ENCODE data around the gene GLYATL2.

Gene GLYATL2

DNA sequence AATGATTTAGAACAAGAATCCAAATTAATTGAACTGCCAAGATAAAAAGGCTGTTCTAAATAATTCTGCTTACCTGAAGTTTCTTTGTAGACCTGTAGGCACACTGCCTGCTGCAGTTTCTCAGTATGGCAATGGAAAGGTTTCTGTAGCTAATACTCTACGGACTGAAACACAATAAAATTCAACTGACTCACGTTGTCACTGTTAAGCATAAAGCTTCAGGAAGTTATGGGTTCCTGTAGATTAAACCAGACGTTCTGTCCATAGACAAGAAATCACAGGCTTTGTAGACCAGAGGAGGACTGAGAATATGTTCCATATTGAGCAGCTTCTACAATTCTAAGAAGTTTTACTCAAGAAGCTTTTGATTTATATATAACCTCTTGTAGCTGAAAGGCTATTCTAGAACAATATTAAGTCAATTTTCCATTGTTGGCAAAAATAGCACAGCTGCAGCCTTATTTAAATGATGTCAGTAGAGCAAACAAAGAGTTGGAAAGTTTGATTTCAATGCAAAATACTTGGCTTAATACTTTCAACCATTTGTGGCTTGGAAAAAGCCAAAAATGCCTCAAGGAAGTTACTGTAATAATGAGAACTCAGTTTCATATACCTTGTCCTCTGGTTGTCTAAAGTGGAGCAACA lies at the start of gene GLYATL2:
Gene GLYATL2, minus strand, starts transcription at position 344 of the 645 bp plus-strand sequence. CDS start 5,092 bp downstream, outside the sequence.
- DNase-seq = no peak
- no peak within 1 kb of the TSS for H3K9ac ChIP-seq (ENCODE audit: low read length)

GRCh38 chr11:58893899-58894298 lies 49.4 kb upstream of the GLYATL2 start:
- Histone ChIP-seq H3K79me2 (ENCODE audit: low read length) (no peaks in the 10 kb centered on the region), H3K4me3 (ENCODE audit: low read length) (no peak overlapping the region), H3K27ac (ENCODE audit: low read length) (no peak overlapping the region), H3F3A (ENCODE audit: insufficient read depth, low read length) (no peaks in the 10 kb centered on the region), H3K4me1 (ENCODE audit: low read length) (no peaks in the 10 kb centered on the region), H3K36me3 (replicated peaks; ENCODE audit: insufficient read depth, low read length) (no peaks in the 10 kb centered on the region), H3K4me2 (ENCODE audit: low read depth, low read length) (no peak overlapping the region), H3K9ac (ENCODE audit: low read length) (no peak overlapping the region), H3K9me2 (replicated peaks; ENCODE audit: insufficient read depth, low read length) (no peaks in the 10 kb centered on the region), H4K20me1 (ENCODE audit: insufficient read depth, low read length) (no peaks in the 10 kb centered on the region), H3K9me3 (replicated peaks; ENCODE audit: insufficient read depth, low read length) (no peaks in the 10 kb centered on the region), H3K27me3 (replicated peaks; ENCODE audit: insufficient read depth, low read length) (no peaks in the 10 kb centered on the region), H2AFZ (ENCODE audit: low read length) (no peak overlapping the region)
- TF ChIP-seq EZH2 (optimal IDR thresholded peaks at IDR 0.05; ENCODE audit: low read depth, low read length) (no peak), EZH2phosphoT487 (IDR thresholded peaks at IDR 0.05; ENCODE audit: low read length) (no peak)
- TF ChIP-seq, protein P1, sequence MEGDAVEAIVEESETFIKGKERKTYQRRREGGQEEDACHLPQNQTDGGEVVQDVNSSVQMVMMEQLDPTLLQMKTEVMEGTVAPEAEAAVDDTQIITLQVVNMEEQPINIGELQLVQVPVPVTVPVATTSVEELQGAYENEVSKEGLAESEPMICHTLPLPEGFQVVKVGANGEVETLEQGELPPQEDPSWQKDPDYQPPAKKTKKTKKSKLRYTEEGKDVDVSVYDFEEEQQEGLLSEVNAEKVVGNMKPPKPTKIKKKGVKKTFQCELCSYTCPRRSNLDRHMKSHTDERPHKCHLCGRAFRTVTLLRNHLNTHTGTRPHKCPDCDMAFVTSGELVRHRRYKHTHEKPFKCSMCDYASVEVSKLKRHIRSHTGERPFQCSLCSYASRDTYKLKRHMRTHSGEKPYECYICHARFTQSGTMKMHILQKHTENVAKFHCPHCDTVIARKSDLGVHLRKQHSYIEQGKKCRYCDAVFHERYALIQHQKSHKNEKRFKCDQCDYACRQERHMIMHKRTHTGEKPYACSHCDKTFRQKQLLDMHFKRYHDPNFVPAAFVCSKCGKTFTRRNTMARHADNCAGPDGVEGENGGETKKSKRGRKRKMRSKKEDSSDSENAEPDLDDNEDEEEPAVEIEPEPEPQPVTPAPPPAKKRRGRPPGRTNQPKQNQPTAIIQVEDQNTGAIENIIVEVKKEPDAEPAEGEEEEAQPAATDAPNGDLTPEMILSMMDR (IDR thresholded peaks at IDR 0.05; ENCODE audit: low read length) = no peak
- DNase-seq = no peak

More for the DNA sequence above, at the start of gene GLYATL2:
- H3K4me3 ChIP-seq (ENCODE audit: low read length) = no peak within 1 kb of the TSS
- no peaks in the 10 kb centered on the region for H3F3A ChIP-seq (ENCODE audit: insufficient read depth, low read length)
- no peak within 1 kb of the TSS for H3K27ac ChIP-seq (ENCODE audit: low read length)
- H3K79me2 ChIP-seq (ENCODE audit: low read length) = no peaks in the 10 kb centered on the region
- TF ChIP-seq, protein P1 (IDR thresholded peaks at IDR 0.05; ENCODE audit: low read length) = no peak
- TF ChIP-seq EZH2phosphoT487 (IDR thresholded peaks at IDR 0.05; ENCODE audit: low read length) (no peak), EZH2 (optimal IDR thresholded peaks at IDR 0.05; ENCODE audit: low read depth, low read length) (no peak)
- H3K4me1 ChIP-seq (ENCODE audit: low read length) = no peaks in the 10 kb centered on the region
- H3K9me3 ChIP-seq (replicated peaks; ENCODE audit: insufficient read depth, low read length) = no peaks in the 10 kb centered on the region
- no peaks in the 10 kb centered on the region for H3K9me2 ChIP-seq (replicated peaks; ENCODE audit: insufficient read depth, low read length)
- no peaks in the 10 kb centered on the region for H4K20me1 ChIP-seq (ENCODE audit: insufficient read depth, low read length)
- H3K27me3 ChIP-seq (replicated peaks; ENCODE audit: insufficient read depth, low read length) = no peaks in the 10 kb centered on the region
- no peak within 1 kb of the TSS for H2AFZ ChIP-seq (ENCODE audit: low read length)
- no peaks in the 10 kb centered on the region for H3K36me3 ChIP-seq (replicated peaks; ENCODE audit: insufficient read depth, low read length)
- H3K4me2 ChIP-seq (ENCODE audit: low read depth, low read length) = no peak within 1 kb of the TSS

- no peak overlapping the region for H3K9ac ChIP-seq (ENCODE audit: low read length)
- H3K9me3 ChIP-seq (replicated peaks; ENCODE audit: insufficient read depth, low read length) = no peaks in the 10 kb centered on the region
- H3K79me2 ChIP-seq (ENCODE audit: low read length) = no peaks in the 10 kb centered on the region
- no peak overlapping the region for H2AFZ ChIP-seq (ENCODE audit: low read length)
- no peaks in the 10 kb centered on the region for H4K20me1 ChIP-seq (ENCODE audit: insufficient read depth, low read length)
- no peaks in the 10 kb centered on the region for H3K9me2 ChIP-seq (replicated peaks; ENCODE audit: insufficient read depth, low read length)
- TF ChIP-seq, protein P1 (IDR thresholded peaks at IDR 0.05; ENCODE audit: low read length) = no peak
- TF ChIP-seq EZH2phosphoT487 (IDR thresholded peaks at IDR 0.05; ENCODE audit: low read length) = no peak
- TF ChIP-seq EZH2 (optimal IDR thresholded peaks at IDR 0.05; ENCODE audit: low read depth, low read length) = no peak
- no peak overlapping the region for H3K4me3 ChIP-seq (ENCODE audit: low read length)
- no peaks in the 10 kb centered on the region for H3K4me1 ChIP-seq (ENCODE audit: low read length)
- no peaks in the 10 kb centered on the region for H3K27me3 ChIP-seq (replicated peaks; ENCODE audit: insufficient read depth, low read length)
- no peaks in the 10 kb centered on the region for H3K36me3 ChIP-seq (replicated peaks; ENCODE audit: insufficient read depth, low read length)
- DNase-seq = no peak
- no peak overlapping the region for H3K4me2 ChIP-seq (ENCODE audit: low read depth, low read length)
- H3K27ac ChIP-seq (ENCODE audit: low read length) = no peak overlapping the region
- H3F3A ChIP-seq (ENCODE audit: insufficient read depth, low read length) = no peaks in the 10 kb centered on the region
Measured at GRCh38 chr11:58888579-58888978, 44.1 kb upstream of the GLYATL2 start.

All from MM.1S (cell line).